ENCODE results near the gene UNC79. TPM values are rescaled to one million over a fixed set of nuclear protein-coding genes. Genes with fewer than 3 reads are reported as not detected.

Gene UNC79
- total RNA-seq, 1 donor from 2014 or later = 0.10 TPM

DNA sequence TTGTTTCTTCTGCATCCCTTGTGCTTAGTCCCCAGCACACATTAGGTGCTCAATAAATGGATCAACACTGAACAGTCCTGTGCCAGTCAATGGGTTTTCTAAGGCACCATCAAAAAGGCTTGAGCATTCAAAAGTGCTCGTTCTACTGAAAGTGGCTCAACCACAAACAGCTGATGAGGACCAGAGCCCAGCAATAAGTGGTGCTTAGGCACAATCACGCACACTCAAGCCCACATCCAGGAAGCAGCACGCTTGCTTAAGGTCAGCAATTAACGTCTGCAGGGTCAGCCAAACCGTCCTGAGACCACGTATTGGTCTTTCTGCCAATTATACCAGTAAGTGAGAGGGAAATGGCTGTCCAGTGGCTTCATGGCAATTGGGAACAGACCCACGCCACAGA lies 301.0 kb downstream of the UNC79 start:
- no peak overlapping the region for H3K4me3 Mint-ChIP-seq (ENCODE audit: unreplicated experiment)
- TF ChIP-seq, protein P1, sequence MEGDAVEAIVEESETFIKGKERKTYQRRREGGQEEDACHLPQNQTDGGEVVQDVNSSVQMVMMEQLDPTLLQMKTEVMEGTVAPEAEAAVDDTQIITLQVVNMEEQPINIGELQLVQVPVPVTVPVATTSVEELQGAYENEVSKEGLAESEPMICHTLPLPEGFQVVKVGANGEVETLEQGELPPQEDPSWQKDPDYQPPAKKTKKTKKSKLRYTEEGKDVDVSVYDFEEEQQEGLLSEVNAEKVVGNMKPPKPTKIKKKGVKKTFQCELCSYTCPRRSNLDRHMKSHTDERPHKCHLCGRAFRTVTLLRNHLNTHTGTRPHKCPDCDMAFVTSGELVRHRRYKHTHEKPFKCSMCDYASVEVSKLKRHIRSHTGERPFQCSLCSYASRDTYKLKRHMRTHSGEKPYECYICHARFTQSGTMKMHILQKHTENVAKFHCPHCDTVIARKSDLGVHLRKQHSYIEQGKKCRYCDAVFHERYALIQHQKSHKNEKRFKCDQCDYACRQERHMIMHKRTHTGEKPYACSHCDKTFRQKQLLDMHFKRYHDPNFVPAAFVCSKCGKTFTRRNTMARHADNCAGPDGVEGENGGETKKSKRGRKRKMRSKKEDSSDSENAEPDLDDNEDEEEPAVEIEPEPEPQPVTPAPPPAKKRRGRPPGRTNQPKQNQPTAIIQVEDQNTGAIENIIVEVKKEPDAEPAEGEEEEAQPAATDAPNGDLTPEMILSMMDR (IDR thresholded peaks at IDR 0.05) = no peak
- H3K4me1 Mint-ChIP-seq (ENCODE audit: low read depth) = no peaks in the 10 kb centered on the region
- no peaks in the 10 kb centered on the region for H3K36me3 Mint-ChIP-seq (ENCODE audit: low read depth)
- no peaks in the 10 kb centered on the region for H3K9me3 Mint-ChIP-seq (ENCODE audit: low read depth)
- no peak for DNase-seq (ENCODE audit: low spot score)
- H3K27ac Mint-ChIP-seq (ENCODE audit: unreplicated experiment) = no peak overlapping the region
- peaks cover 9% of the 10 kb centered on the region for H3K27me3 Mint-ChIP-seq (ENCODE audit: low read depth)

DNA sequence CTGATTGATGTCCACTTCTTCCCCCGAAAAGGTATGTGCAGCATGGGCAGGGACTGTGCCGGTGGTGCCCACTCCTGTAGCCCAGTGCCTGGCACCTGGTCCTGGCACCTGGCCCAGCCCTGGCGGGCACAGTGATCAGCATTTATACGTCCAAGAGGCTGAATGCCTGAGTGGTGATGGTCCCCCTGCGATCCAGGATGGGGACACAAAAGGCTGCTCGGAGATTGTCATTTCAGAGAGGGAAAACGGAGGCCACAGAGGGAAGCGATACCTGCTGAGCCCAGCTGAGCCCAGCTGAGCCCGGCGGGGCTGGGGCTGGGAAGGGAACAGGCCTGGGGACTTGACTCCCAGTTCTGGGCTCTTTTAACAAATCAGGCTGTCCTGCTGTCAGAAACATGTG lies 301.8 kb downstream of the UNC79 start:
- DNase-seq (ENCODE audit: low spot score) = no peak
- Mint-ChIP-seq H3K4me3 (ENCODE audit: unreplicated experiment) (no peak overlapping the region), H3K27me3 (ENCODE audit: low read depth) (peaks cover 9% of the 10 kb centered on the region), H3K36me3 (ENCODE audit: low read depth) (no peaks in the 10 kb centered on the region), H3K27ac (ENCODE audit: unreplicated experiment) (no peak overlapping the region), H3K4me1 (ENCODE audit: low read depth) (no peaks in the 10 kb centered on the region), H3K9me3 (ENCODE audit: low read depth) (no peaks in the 10 kb centered on the region)
- TF ChIP-seq, protein P1 (IDR thresholded peaks at IDR 0.05) = no peak

DNA sequence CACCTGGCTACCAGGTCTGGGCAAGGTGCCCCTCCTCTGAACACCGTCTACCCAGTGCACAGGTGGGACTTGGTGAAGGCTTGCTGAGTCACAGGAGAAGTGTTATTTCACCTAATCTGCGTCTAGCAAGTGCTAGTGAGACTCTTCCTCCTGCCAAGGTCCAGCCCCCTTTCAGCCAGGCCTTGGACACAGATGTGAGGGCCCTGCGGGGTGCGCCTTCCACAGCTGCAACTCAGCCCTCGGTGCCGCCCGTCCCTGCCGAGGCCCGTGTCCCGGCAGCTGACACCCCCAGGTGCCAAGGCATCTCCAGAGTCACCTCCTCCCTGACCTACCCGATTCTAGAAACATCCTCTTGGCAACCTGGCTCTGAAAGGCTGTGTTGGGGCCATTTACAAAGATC lies 302.5 kb downstream of the UNC79 start:
- Mint-ChIP-seq H3K4me1 (ENCODE audit: low read depth) (no peaks in the 10 kb centered on the region), H3K36me3 (ENCODE audit: low read depth) (no peaks in the 10 kb centered on the region), H3K4me3 (ENCODE audit: unreplicated experiment) (no peak overlapping the region), H3K27me3 (ENCODE audit: low read depth) (peaks cover 14% of the 10 kb centered on the region), H3K27ac (ENCODE audit: unreplicated experiment) (no peak overlapping the region), H3K9me3 (ENCODE audit: low read depth) (no peaks in the 10 kb centered on the region)
- TF ChIP-seq, protein P1 (IDR thresholded peaks at IDR 0.05) = no peak
- no peak for DNase-seq (ENCODE audit: low spot score)

DNA sequence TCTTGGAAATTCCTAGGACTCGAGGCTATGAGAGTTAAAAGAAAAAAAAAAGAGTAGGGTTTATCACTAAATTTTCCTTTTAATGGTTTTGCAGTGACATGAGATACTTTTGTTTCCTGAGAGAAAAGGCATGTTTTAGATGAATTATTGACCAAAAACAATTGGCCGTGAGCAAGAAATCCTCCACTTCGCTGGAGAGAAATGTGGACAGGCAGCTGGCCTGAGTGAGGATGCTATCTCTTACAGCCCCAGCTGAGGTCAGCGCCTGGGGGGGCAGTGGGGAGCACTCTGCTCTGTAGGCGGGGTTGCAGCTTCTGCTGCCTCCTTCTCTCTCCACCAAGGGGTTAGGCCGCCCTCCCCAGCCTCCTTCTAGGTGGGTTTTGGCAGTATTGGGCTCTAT lies 302.9 kb downstream of the UNC79 start:
- TF ChIP-seq, protein P1 (IDR thresholded peaks at IDR 0.05) = no peak
- Mint-ChIP-seq H3K9me3 (ENCODE audit: low read depth) (no peaks in the 10 kb centered on the region), H3K4me1 (ENCODE audit: low read depth) (no peaks in the 10 kb centered on the region), H3K27ac (ENCODE audit: unreplicated experiment) (no peak overlapping the region), H3K36me3 (ENCODE audit: low read depth) (no peaks in the 10 kb centered on the region), H3K4me3 (ENCODE audit: unreplicated experiment) (no peak overlapping the region), H3K27me3 (ENCODE audit: low read depth) (peaks cover 17% of the 10 kb centered on the region)
- no peak for DNase-seq (ENCODE audit: low spot score)

DNA sequence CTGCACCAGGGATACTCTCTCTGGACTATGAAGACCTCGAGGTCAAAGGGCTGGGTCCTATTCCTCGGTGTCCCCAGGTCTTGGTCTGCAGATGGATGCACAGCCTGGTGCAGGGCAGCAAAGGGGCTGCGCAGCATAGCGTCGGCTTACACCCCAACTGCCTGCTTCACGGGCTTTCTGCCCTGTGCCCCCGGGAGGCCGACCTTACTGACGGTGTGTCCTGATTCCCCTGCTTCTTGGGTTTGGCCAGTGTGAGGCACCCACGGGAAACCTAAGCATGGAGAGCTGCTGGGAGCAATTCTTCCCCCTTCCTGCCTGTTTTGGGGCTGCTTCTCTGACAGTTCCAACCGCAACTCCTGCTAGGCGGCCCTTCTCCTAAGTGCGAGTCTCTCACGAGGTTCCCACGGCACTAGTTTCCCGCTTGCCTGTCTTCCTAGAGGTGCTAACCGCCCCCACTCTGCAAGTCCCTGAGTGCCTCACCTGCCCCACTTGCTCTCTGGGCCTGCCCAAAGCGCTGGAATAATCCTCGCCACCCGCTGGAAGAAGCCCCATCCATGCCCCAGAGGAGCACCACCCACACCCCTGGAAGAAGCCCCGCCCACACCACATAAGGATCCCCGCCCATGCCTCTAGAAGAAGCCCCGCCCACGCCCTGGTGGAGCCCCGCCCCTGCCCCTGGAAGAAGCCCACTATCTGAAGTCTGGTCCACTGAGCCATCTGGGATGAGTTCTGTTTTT lies 303.5 kb downstream of the UNC79 start:
- Mint-ChIP-seq H3K27ac (ENCODE audit: unreplicated experiment) (no peak overlapping the region), H3K9me3 (ENCODE audit: low read depth) (no peaks in the 10 kb centered on the region), H3K4me3 (ENCODE audit: unreplicated experiment) (no peak overlapping the region), H3K36me3 (ENCODE audit: low read depth) (no peaks in the 10 kb centered on the region), H3K27me3 (ENCODE audit: low read depth) (peaks cover 19% of the 10 kb centered on the region), H3K4me1 (ENCODE audit: low read depth) (no peaks in the 10 kb centered on the region)
- TF ChIP-seq, protein P1 (IDR thresholded peaks at IDR 0.05) = no peak
- DNase-seq (ENCODE audit: low spot score) = no peak

All from chondrocyte (in vitro differentiated cells).